ENCODE results near the gene SP140.
"Not testable (repeated sequence)": the region's sequence is repeated elsewhere in the genome, so short reads cannot be mapped to it uniquely, and the experiment has no call there.

The SP140 gene

DNA sequence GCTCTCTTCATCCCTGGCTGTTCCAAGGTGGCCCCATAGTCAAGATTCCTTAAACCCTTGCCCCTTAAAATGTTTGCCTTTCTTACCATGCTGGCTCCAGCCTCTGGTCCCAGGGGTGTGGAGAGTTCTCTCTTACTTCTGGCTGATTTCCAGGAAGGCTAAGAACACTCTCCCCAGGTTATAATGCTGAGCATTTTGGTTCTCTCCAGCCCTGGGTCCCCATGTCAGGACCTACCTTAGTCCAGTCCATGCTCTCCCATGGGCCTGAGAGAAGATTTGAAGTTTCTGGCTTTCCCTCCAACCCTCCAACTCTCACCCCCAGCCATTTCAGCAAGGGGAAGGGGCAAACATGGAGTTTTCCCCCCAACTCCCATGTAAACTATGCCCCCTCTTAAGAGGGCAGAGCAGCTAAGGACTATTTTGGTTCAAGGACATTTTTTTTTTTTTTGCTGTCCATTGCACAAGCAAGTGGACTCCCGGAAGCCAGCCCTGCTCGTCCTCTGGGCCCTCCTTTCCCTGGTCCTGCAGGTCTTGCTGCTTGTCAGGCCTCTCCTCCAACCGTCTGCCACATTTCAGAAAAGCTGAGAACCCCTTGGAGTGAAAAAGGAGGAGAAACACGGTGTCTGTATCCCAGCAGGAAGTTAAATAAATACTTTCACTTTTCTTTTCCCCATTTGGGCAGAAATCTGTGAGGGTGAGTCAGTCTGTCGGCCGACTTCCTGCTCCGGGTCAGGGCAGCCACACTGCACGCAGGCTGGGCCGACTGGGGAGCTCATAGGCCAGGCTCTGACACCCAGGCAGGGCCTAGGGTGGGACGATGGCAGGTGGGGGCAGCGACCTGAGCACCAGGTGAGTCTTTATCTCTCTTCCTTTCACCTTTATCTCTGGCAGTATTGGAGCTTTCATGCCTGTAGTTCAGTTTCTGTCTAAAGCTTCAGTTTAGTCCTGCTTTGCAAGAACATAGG is 101.2 kb downstream of the SP140 start, which contains the start of gene SP140L:
TSS of gene SP140L (plus strand) at position 741 of the 965 bp plus-strand sequence. CDS start at position 818, 77 bp downstream.
- peak; percentile 68 to 74 for DNase-seq (ENCODE audit: low read depth in 2 of 2)

GRCh38 chr2:230327418-230328154 is 102.0 kb downstream of the SP140 start:
- no peak for DNase-seq (ENCODE audit: low read depth in 2 of 2)

GRCh38 chr2:230328155-230328458 is 102.6 kb downstream of the SP140 start:
- DNase-seq (ENCODE audit: low read depth in 2 of 2): no peak

DNA sequence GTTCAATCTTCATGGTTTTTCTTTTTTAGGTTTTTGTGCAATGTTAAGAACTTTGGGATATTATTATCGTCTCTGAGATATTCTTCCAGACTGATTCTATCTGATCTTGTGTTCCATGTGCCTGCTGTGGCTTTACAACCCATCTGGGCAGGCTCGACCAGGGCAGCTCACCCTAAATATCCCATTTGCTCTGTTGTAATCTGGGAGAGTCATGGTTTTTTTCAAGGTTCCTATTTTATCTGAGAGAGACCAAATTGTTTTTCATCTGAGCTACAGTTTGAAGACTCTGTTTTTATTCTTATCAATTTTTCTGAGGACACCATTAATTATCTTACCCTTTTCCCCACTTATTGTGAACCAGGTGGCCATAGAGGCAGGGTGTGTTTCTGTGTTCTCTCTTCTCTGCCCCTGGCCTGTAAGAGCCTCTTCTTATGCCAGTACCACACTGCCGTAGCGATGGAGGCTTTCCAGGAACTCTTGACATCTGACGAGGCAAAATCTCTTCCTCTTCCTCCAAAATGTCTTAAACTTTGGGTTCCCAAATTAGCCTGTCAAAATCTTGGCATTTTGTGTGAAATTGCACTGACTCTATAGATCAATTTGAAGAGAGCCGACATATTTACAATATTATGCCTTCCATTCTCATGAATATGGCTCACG is 104.5 kb downstream of the SP140 start:
- no peak for DNase-seq (ENCODE audit: low read depth in 2 of 2)

DNA sequence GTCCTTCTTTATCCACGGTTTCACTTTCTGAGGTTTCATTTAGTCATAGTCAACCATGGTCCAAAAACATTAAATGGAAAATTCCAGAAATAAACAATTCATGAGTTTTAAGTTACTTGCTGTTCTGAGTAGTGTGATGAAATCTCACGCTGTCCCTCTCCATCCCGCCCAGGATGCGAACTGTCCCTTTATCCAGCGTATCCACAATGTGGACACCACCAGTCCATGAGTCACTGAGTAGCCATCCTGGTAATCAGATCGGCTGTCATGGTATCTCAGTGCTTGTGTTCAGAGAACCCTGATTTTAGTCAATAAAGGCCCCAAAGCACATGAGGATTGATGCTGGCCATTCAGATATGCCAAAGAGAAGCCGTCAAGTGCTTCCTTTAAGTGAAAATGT is 105.2 kb downstream of the SP140 start:
- DNase-seq (ENCODE audit: low read depth in 2 of 2): no peak

DNA sequence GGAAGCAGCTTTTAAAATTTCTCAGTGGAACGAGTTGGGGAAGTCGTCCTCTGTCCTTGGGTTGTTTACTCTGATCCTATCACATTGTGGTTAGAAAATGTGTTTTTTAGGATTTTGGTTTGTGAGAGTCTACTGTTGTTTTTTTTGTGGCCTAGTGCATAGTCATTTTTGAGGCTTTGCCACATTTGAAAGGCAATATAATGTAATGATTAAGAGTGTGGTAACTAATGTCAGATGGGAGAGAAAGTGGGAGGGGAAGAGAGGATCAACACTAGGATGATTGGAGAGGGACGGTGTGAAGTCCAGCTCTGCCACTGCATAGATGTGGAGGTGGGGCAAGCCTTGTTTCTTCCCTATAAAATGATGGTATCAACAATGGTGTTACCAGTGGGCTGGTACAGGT is 109.9 kb downstream of the SP140 start:
- no peak for DNase-seq (ENCODE audit: low read depth in 2 of 2)

DNA sequence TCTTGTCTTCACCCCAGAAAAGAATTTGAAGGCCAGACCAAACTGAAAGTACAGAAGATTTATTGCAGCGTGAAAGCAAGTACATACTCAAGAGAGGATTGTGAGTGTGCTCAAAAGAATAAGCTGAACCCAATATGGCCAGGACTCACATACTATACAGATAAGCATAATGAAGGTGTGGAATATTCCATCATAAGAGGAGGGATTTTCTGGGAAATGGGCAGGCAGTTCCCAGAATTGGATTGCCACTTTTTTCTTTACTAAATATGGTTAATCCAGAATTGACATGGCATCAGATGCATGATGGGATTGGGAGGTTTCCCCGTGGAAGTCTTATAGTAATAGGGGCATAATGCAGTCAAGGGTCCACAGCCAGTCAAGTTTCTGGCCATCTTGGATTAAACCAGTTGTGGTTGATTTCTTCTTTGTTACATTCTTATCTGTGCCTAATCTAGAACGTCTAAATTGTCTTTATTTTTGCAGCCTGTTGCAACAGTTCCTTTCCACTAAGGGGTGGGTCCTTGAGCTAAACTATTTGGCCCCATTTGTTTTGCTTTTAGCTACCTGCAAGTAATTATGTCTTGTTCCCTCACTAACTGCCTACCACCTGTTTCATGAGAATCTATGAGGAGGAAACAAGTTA is 110.4 kb downstream of the SP140 start:
- no peak for DNase-seq (ENCODE audit: low read depth in 2 of 2)

DNA sequence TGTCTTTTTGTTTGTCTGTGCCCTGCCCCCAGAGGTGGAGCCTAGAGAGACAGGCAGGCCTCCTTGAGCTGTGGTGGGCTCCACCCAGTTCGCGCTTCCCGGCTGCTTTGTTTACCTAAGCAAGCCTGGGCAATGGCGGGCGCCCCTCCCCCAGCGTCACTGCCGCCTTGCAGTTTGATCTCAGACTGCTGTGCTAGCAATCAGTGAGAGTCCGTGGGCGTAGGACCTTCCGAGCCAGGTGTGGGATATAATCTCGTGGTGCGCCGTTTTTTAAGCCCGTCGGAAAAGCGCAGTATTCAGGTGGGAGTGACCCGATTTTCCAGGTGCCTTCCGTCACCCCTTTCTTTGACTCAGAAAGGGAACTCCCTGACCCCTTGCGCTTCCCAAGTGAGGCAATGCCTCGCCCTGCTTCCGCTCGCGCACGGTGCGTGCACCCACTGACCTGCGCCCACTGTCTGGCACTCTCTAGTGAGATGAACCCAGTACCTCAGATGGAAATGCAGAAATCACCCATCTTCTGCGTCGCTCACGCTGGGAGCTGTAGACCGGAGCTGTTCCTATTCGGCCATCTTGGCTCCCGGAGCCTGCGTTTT is 116.5 kb downstream of the SP140 start:
- not testable (repeated sequence) for DNase-seq (ENCODE audit: low read depth in 2 of 2)

DNA sequence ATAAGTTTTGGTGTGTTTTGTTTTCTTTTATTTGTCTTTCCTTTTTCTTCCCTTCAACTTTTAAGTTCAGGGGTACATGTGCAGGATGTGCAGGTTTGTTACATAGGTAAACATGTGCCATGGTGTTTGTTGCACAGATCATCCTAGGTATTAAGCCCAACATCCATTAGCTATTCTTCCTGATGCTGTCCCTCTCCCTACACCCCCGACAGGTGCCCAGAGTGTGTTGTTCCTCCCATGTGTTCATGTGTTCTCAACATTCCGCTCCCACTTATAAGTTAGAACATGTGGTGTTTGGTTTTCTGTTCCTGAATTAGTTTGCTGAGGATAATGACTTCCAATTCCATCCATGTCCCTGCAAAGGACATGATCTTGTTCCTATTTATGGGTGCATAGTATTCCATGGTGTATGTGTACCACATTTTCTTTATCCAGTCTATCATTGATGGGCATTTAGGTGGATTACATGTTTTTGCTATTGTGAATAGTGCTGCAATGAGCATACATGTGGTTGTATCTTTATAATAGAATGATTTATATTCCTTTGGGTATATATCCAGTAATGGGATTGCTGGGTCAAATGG is 117.6 kb downstream of the SP140 start:
- DNase-seq (ENCODE audit: low read depth in 2 of 2): not testable (repeated sequence)

DNA sequence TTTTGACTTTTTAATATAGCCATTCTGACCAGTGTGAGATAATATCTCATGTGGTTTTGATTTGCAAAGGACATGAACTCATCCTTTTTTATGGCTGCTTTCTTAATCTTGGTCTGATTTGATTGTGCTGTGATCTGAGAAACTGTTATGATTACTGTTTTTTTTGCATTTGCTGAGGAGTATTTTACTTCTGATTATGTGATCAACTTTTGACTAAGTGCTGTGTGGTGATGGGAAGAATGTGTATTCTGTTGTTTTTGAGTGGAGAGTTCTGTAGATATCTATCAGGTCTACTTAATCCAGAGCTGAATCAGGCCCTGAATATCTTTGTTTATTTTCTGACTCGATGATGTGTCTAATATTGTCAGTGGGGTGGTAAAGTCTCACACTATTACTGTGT is 118.2 kb downstream of the SP140 start:
- DNase-seq (ENCODE audit: low read depth in 2 of 2): no peak

GRCh38 chr2:230346465-230346864 is 120.9 kb downstream of the SP140 start:
- DNase-seq (ENCODE audit: low read depth in 2 of 2): no peak

- no peak for DNase-seq (ENCODE audit: low read depth in 2 of 2)
Measured at GRCh38 chr2:230346921-230347533, 121.5 kb downstream of the SP140 start.

DNA sequence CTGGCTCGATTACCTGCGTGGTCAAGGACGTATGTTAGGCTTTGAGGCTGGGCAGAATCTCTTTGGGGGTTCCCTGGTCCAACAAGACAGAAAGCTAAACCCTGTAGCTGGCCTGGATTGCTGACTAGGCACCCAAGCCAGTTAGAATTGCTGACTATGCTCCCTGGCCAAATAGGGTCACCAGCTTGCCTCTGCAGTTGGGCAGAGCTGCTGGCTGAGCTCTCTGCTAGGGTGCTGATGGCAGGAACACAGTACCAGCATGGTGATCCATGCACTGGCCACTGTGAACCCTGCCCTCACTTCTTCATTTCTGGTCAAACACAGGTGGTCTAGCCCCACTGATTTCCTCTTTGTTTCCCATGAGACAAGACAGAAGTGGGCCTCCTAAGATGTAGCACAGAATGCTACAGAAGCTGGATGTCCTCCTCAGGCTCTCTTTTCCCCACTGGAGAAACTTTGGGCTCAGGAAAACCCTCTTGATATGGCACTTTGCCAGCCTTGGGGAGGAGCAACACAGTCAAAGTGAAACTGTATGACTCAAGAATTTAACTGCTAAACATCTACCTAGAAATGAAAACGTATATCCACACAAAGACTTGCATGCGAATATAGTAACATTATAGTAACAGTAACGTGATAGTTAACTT is 122.2 kb downstream of the SP140 start:
- no peak for DNase-seq (ENCODE audit: low read depth in 2 of 2)

DNA sequence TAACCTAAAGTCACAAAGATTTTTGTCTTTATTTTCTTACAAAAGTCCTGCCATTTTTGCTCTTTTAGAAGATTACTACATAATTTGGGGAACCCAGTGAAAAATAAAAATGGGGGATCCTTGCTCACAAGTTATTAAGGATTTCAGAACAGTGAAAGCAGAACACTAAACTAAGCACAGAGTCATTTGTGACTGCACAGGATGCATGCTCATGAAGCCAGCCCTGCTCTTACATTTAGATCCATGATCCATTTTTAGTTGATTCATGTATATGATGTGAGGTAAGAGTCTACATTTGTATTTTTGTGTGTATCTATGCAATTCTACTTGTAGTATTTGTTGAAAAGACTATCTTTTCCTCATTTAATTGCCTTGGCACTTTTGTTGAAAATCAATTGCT is 123.3 kb downstream of the SP140 start:
- DNase-seq (ENCODE audit: low read depth in 2 of 2): no peak

- no peak for DNase-seq (ENCODE audit: low read depth in 2 of 2)
Measured at GRCh38 chr2:230356084-230356483, 130.5 kb downstream of the SP140 start.

- DNase-seq (ENCODE audit: low read depth in 2 of 2): no peak
Measured at GRCh38 chr2:230358305-230358704, 132.8 kb downstream of the SP140 start.

DNA sequence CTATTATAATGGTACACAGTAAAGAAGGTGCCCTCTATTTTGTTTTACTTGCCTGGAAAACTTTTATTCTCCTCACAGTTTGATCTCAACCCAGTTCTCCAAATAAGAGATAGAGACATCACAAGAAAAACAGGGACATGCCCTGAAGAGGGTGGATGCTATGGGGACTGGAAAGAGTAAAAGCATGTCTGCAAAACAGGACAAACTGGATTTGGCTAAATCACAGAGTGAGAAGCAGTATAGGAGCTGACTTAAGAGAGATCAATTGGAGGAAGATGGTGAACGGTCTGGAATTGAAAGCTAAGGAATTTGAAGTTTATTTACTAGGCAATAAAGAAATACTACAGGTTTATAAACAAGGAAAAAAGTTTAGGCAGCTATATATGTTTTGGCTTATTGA is 134.5 kb downstream of the SP140 start:
- DNase-seq (ENCODE audit: low read depth in 2 of 2): no peak

DNA sequence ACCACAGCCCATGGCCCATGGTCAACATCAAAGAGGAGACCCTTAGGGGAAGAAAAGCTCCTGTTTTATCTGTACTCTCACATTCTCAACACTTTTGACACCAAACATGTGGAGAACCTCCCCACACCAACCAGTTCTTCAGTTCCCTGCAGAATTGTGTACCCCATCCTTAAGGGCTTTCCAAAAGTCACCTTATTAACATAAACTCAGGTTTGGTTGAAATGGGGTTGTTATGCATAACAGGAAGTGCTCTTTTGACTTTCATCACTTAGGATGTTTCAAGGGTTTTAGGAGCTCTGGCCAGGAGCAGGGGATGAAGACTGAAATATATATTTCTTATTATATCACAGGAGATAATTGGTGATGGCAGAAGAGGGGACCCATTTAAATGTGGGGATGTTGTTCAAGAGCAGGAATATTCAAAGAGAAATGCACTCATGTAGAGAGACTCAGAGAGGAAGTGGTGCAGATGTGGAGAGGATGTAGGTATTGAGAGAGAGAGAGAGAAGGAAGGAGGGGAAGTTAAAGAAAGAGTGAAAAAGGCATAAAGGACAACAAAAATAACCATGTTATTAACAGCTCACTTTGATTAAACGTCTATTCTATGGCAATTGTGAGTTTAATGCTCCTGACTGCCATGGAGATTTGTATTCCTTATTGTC is 136.6 kb downstream of the SP140 start:
- no peak for DNase-seq (ENCODE audit: low read depth in 2 of 2)
